Right forelimb (tissue), 1 donor: ENCODE measurements around the gene TCAIM.

Experiments used
- DNase-seq: peaks from one replicate; pipeline ENCODE4 v3.0.0-alpha.2; 2018

Gene TCAIM

GRCh38 chr3:44446929-44447328, 108.4 kb downstream of the TCAIM start:
- no peak for DNase-seq

GRCh38 chr3:44451441-44451840, 112.9 kb downstream of the TCAIM start:
- DNase-seq, result no peak

GRCh38 chr3:44454258-44454657, 115.7 kb downstream of the TCAIM start:
- DNase-seq, result no peak

GRCh38 chr3:44455318-44455717, 116.8 kb downstream of the TCAIM start:
- DNase-seq, result no peak
